Stomach smooth muscle (tissue), 2 donors: ENCODE data around the gene OGA.

Source experiments
- H3K27ac ChIP-seq: one replicate; pipeline ENCODE4 v1.7.0; 2013; ENCODE audit warnings: mild to moderate bottlenecking, low read length, inconsistent platforms
- H3K27me3 ChIP-seq, 2 donors: one replicate each; pipeline ENCODE4 v1.7.0; 2013; ENCODE audit warnings: low read length in 2 of 2; ENCODE audit not compliant: insufficient read depth in 2 of 2, control insufficient read depth in 1 of 2
- H3K36me3 ChIP-seq, 2 donors: one replicate each; pipeline ENCODE4 v1.7.0; 2013; ENCODE audit warnings: low read length in 2 of 2; ENCODE audit not compliant: control insufficient read depth in 2 of 2, insufficient read depth in 2 of 2
- H3K4me1 ChIP-seq: one replicate; pipeline ENCODE4 v1.7.0; 2013; ENCODE audit warnings: low read length; ENCODE audit not compliant: control insufficient read depth, insufficient read depth
- H3K4me3 ChIP-seq, 2 donors: one replicate each; pipeline ENCODE4 v1.7.0; 2013; ENCODE audit warnings: low read length in 2 of 2
- H3K9ac ChIP-seq, 2 donors: one replicate each; pipeline ENCODE4 v1.7.0; 2013; ENCODE audit warnings: low read length in 2 of 2, mild to moderate bottlenecking in 1 of 2
- H3K9me3 ChIP-seq, 2 donors: one replicate each; pipeline ENCODE4 v1.7.0; 2013; ENCODE audit warnings: low read length in 2 of 2; ENCODE audit not compliant: control insufficient read depth in 2 of 2
- donor health status: healthy.
- donor health status: Pancreatic carcinoma.

The OGA gene

DNA sequence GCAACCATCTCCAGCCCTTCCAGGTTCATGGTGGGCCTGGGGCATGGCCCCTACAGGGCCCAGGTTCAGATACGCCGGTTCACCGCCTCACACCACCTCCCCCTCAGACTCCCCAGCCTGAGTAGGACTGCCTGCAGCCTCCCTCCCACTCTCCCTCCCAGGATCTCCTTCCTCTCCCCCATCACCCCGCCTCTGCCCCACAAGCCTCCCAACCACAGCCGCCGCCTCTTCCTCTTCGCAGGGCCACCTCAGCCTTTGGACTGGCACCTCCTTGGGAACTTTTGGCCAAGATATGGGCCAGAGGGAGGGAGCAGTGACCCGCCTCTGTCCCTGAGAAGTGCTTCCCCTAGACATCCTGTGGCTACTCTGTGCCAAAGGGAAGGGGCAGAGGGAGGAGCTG is 16.1 kb upstream of the OGA start:
- Histone ChIP-seq H3K4me1 (peaks cover 25% of the 10 kb centered on the region), H3K27me3 (no peaks in the 10 kb centered on the region), H3K27ac (no peak overlapping the region), H3K36me3 (no peaks in the 10 kb centered on the region), H3K9me3 (no peaks in the 10 kb centered on the region), H3K9ac (no peak overlapping the region), H3K4me3 (no peak overlapping the region)

DNA sequence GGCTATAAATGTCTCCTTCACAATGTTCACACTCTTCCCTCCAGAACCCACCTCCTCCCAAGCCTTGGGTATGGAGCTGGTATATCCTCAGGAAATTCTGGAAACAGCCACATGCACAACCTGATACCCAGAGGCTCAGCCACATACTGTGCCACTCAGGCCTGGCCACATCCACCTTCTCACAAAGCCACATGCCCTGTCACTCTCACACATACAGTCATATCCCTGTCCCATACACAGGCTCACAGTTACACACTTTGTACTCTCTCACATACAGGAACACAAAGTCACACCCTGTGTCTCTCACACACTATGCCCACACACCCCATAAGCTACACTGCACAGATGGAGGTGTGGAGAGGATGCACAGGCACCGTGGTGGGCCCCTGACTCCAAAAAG is 15.2 kb upstream of the OGA start:
- Histone ChIP-seq H3K27ac (no peak overlapping the region), H3K27me3 (no peaks in the 10 kb centered on the region), H3K4me1 (peaks cover 25% of the 10 kb centered on the region), H3K9ac (no peak overlapping the region), H3K4me3 (no peak overlapping the region), H3K36me3 (no peaks in the 10 kb centered on the region), H3K9me3 (no peaks in the 10 kb centered on the region)

DNA sequence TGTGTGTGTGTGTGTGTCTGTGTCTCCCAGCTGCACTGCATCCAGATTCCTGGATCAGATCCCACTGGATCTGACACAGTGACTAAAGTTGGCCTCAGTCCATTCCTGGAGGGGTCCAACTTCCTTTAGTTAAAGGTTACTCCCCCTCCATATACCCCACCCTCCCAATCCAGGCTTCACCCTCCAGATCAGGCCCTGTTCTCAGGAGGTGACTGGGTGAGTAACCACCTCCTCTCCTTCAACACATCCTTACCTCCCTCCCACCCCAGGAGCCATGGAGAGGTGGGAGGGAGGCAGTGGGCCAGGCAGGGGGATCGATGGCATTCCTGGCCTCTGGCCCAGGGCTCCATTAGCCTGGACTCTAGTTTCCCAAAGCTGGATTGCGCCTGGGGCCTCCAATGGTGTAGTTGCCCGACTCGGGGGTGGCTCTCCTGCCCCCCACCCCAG is 14.1 kb upstream of the OGA start:
- H3K4me3 ChIP-seq, result no peak overlapping the region
- peaks cover 25% of the 10 kb centered on the region for H3K4me1 ChIP-seq
- H3K9ac ChIP-seq, result no peak overlapping the region
- no peak overlapping the region for H3K27ac ChIP-seq
- H3K9me3 ChIP-seq, result no peaks in the 10 kb centered on the region
- no peaks in the 10 kb centered on the region for H3K27me3 ChIP-seq
- H3K36me3 ChIP-seq, result peaks cover 0 to 2% of the 10 kb centered on the region in 2 donors

DNA sequence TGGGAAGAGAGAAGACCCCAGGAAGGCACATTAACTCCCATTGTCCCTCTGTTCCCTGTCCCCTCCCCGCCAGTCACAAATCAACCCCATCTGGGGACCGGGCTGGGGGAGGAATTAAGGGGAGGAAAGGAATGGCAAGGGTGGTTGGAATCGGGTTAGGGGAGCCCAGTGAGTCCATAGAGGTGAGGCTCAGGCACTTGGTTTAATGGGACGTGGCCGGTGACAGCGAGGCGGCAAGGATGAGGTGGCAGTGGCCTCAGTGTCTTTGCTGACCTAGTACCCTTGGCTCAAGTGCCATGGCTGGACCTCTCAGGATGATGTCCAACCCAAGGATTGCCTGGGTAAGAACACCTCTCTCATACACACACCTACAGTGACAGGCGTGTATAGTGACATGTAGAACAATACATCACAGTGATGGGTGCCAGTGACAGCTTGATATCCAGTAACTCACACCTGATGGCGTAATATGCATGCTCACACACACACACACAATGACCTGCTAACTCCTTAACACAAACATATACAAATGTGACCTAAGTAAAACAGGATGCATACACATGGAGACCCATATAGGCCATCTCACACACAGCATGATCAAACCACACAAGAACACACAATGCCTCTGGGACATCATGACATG is 13.0 kb upstream of the OGA start:
- Histone ChIP-seq H3K9me3 (no peaks in the 10 kb centered on the region), H3K4me1 (peaks cover 25% of the 10 kb centered on the region), H3K4me3 (peak overlapping the region; percentile 77 to 78), H3K27ac (peak overlapping the region; percentile 31), H3K36me3 (peaks cover 0 to 2% of the 10 kb centered on the region in 2 donors), H3K27me3 (no peaks in the 10 kb centered on the region), H3K9ac (peak overlapping the region; percentile 51 to 61)

DNA sequence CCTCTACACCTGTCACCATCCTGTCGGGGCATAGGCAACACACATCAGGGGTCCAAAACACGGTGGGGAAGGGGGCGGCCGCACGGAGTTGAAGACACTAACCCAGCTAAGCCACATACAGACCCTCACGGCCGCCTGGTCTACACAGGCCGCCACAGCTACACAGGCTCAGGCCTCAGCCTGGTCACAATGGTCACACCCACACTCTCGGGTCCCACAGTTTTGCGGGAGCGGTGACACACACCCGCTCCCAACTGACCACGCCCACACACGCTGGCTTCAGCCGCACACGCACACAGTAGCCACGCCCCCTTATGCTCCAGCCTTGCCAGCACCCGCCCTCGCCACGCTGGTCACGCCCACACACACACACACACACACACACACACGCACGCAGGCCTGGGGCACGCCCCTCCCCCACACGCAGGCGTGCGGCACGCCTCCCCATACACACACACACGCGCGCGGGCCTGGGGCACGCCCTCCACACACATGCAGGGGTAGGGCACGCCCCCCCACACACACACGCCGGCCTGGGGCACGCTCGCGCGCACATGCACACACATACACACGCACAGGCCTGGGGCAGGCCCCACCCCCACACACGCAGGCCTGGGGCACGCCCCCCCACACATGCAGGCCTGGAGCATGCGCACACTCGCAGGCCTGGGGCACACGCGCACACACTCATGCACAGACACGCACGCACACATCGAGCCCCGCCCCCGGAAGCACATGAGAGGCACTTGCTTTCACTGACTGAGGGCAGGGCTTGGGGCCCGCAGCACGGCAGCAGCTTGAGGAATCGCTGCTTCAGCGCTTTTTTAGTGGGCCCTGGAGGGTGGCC is 12.3 kb upstream of the OGA start:
- Histone ChIP-seq H3K4me1 (peaks cover 25% of the 10 kb centered on the region), H3K9ac (peak overlapping the region; percentile 51 to 61), H3K27ac (peak overlapping the region; percentile 31), H3K9me3 (no peaks in the 10 kb centered on the region), H3K4me3 (peak overlapping the region; percentile 77 to 78), H3K27me3 (no peaks in the 10 kb centered on the region), H3K36me3 (peaks cover 0 to 2% of the 10 kb centered on the region in 2 donors)

DNA sequence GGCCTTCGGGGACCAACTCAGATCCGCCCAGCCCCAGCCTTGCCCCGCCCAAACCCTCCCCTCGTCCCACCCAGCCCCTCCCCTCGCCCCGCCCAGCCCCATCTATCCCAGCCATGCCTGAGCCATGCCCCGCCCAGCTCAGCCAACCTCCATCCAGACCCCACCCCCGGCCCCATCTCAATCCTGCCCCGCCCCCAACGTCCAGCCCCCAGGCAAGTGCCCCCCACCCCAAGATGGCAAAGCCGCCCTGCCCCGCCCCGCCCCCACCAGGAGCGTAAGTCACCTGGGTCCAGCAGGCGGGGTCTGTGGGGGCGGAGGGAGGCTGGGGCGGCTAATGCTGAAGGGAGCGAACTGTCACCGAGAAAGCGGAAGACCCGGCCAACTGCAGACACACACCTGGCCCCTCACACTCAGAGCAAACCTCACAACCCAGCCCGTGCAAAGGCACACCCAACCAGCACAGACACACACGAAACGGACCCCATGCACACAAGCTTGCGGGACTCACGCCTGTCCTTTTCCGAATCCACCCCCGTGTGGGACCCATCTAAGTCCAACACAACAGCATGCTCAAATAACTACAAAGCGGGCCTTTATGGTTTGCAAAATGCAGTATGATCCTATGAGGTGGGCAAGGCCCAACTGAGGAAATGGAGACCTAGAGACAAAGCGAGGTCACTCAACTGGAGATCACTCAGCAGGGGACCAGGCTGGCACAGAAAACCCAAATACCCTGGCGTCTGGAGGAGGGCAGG is 11.5 kb upstream of the OGA start:
- Histone ChIP-seq H3K4me1 (peaks cover 25% of the 10 kb centered on the region), H3K36me3 (peaks cover 0 to 2% of the 10 kb centered on the region in 2 donors), H3K9ac (no peak overlapping the region), H3K9me3 (no peaks in the 10 kb centered on the region), H3K4me3 (peak overlapping the region; percentile 77 to 78), H3K27ac (peak overlapping the region; percentile 31), H3K27me3 (no peaks in the 10 kb centered on the region)

DNA sequence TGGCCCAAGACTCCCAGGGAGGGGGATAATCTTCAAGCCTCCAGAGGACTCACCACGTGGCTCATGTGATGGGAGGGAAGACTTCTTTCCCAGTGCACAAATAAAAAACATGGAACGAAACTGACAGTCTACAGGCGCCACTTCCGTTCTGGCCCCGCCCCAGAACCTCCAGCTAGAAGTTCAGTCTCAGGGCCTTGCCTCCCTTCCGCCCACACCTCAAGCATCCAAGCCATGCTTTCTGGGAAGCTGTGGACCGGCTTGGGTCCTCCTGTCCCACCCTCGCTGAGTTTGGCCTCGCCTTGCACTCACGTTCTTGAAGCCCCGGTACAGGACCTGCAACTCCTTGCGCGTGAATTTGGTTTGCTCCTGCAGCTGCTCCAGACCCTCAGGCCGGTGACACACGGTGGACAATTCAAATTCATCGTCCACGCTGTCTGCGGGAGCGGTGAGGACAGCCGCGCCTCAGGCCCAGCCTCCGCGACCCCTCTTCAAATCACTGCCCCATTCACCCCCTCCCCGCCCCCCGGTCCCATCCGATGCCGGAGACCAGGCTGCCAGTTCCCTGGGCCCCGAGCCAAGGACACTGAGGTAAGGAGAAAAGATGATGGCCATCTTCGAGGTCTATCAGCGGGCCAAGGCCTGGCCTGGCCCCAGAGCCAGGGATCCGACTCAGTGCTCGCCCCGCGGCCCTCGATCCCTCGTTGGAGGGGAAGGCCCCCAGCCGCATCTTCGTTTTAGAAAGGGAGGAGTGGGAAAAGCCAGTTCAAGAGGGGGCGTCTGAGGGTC is 10.7 kb upstream of the OGA start:
- no peaks in the 10 kb centered on the region for H3K9me3 ChIP-seq
- H3K4me3 ChIP-seq, result peak overlapping the region in 1 of 2 donors; percentile 8
- H3K36me3 ChIP-seq, result peaks cover 0 to 2% of the 10 kb centered on the region in 2 donors
- no peaks in the 10 kb centered on the region for H3K27me3 ChIP-seq
- peaks cover 25% of the 10 kb centered on the region for H3K4me1 ChIP-seq
- H3K9ac ChIP-seq, result no peak overlapping the region
- no peak overlapping the region for H3K27ac ChIP-seq

DNA sequence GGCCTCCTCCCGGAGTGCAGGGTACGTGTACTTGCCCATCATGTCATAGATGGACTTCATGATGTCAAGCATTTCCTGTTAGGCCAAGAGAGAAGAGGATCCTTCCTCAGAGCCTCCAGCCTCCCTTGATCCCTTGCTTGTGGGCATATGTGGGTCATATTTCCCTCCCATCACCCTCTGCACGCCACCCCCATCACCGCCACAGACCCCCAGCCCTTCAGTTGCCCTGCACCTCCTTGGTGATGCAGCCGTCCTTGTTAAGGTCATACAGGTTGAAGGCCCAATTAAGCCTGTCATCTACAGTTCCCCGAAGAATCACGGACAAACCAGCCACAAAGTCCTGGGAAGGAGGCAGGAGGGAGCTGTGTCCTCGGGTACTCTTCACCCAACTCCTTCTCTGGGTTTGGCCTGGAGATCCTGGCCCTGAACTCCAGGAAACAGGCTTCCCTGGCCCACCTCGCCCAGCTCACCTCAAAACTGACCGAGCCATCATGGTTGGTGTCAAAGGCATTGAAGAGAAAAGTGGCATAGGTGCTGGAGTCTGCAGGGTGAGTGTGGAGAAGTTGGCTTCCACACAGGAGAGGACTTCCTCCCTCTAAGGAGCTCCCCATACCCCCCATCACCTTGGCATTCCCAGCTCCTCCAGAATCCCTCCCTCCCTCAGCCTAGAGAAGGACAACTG is 9.8 kb upstream of the OGA start:
- H3K9me3 ChIP-seq, result no peaks in the 10 kb centered on the region
- H3K27ac ChIP-seq, result no peak overlapping the region

DNA sequence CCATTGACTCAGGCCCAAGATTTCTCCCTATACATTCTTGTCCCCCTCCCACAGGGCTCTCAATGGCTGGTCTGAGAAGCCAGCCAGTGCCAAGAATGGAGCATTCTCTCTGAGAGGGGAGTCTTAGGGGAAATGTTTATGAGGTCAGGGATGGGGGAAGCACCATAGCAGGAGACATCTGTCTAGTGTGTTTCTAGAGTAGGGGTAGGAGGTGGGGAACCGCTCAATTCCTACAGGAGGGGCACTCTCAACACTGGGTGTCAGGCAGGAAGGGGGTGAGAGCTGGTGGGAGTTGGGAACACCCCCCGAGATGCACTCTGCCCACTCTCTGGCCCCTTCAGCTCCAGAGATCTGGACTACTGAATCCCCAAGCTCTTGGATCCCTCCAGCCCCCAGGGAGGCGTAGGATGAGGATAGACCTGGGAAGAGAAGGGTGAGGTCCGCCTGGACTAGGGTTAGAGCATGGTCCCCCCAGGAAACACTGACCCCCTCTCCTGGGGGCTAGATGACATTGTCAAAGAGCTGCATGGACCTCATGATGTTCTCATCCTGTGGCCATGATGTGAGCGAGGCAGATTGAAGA is 8.7 kb upstream of the OGA start:
- H3K9me3 ChIP-seq, result no peaks in the 10 kb centered on the region
- peaks cover 20% of the 10 kb centered on the region for H3K4me1 ChIP-seq
- H3K4me3 ChIP-seq, result no peak overlapping the region

More for the DNA sequence above, 9.8 kb upstream of the OGA start:
- no peak overlapping the region for H3K4me3 ChIP-seq
- peaks cover 0 to 2% of the 10 kb centered on the region in 2 donors for H3K36me3 ChIP-seq
- H3K4me1 ChIP-seq, result peaks cover 25% of the 10 kb centered on the region
- no peak overlapping the region for H3K9ac ChIP-seq
- no peaks in the 10 kb centered on the region for H3K27me3 ChIP-seq

More for the DNA sequence above, 8.7 kb upstream of the OGA start:
- Histone ChIP-seq H3K27me3 (no peaks in the 10 kb centered on the region), H3K9ac (no peak overlapping the region), H3K27ac (no peak overlapping the region), H3K36me3 (peaks cover 0 to 3% of the 10 kb centered on the region in 2 donors)
